Anterior cingulate cortex (tissue), 58 donors: ENCODE results near the gene FBXL7.

ENCODE experiments used
- DNase-seq, 58 donors: peaks; one replicate each; lab custom pipeline; 2025; lab: John Stamatoyannopoulos, UW

FBXL7 gene

GRCh38 chr5:15737871-15738664 is 238.1 kb downstream of the FBXL7 start:
- DNase-seq = peak in 3 of 58 donors; percentile 4 to 7 (median 5)

GRCh38 chr5:15740383-15740782 is 240.4 kb downstream of the FBXL7 start:
- DNase-seq = no peak

- DNase-seq = no peak
These were observed 241.6 kb downstream of the FBXL7 start for GRCh38 chr5:15741591-15741990.

GRCh38 chr5:15746833-15747232 is 246.9 kb downstream of the FBXL7 start:
- no peak for DNase-seq

GRCh38 chr5:15748266-15748665 is 248.3 kb downstream of the FBXL7 start:
- no peak for DNase-seq

GRCh38 chr5:15752663-15753285 is 252.8 kb downstream of the FBXL7 start:
- peak in 16 of 58 donors; percentile 1 to 36 (median 10) for DNase-seq

- no peak for DNase-seq
These were observed 253.8 kb downstream of the FBXL7 start for GRCh38 chr5:15753752-15754151.

GRCh38 chr5:15757103-15757502 is 257.1 kb downstream of the FBXL7 start:
- DNase-seq = no peak

GRCh38 chr5:15757619-15758018 is 257.6 kb downstream of the FBXL7 start:
- no peak for DNase-seq

- no peak for DNase-seq
These were observed 262.7 kb downstream of the FBXL7 start for GRCh38 chr5:15762668-15763067.

GRCh38 chr5:15763754-15764153 is 263.8 kb downstream of the FBXL7 start:
- no peak for DNase-seq

- DNase-seq = peak in 2 of 58 donors; percentile 5 to 12
These were observed 269.0 kb downstream of the FBXL7 start for GRCh38 chr5:15768936-15769335.

- DNase-seq = no peak
These were observed 272.2 kb downstream of the FBXL7 start for GRCh38 chr5:15772131-15772530.

GRCh38 chr5:15774632-15775031 is 274.7 kb downstream of the FBXL7 start:
- DNase-seq = no peak

GRCh38 chr5:15776346-15776745 is 276.4 kb downstream of the FBXL7 start:
- no peak for DNase-seq

GRCh38 chr5:15783734-15784133 is 283.8 kb downstream of the FBXL7 start:
- DNase-seq = no peak

GRCh38 chr5:15785531-15785981 is 285.6 kb downstream of the FBXL7 start:
- peak in 10 of 58 donors; percentile 13 to 52 (median 18) for DNase-seq

- DNase-seq = peak in 1 of 58 donors; percentile 21
These were observed 286.3 kb downstream of the FBXL7 start for GRCh38 chr5:15786326-15786725.

- DNase-seq = no peak
These were observed 286.9 kb downstream of the FBXL7 start for GRCh38 chr5:15786884-15787283.

GRCh38 chr5:15787681-15788080 is 287.7 kb downstream of the FBXL7 start:
- no peak for DNase-seq

GRCh38 chr5:15789642-15790041 is 289.7 kb downstream of the FBXL7 start:
- DNase-seq = no peak

GRCh38 chr5:15790446-15791018 is 290.6 kb downstream of the FBXL7 start:
- no peak for DNase-seq
